IPS-15b (cell line): Measurements from ENCODE around the gene AOAH.

Experiments used
- H3K27me3 ChIP-seq: one replicate; pipeline ENCODE4 v1.6.1; 2013; ENCODE audit warnings: low read length; ENCODE audit not compliant: control insufficient read depth, insufficient read depth
- H3K36me3 ChIP-seq: one replicate; pipeline ENCODE4 v1.6.1; 2013; ENCODE audit warnings: low read length; ENCODE audit not compliant: control insufficient read depth, insufficient read depth
- H3K4me1 ChIP-seq: one replicate; pipeline ENCODE4 v1.6.1; 2013; ENCODE audit warnings: mild to moderate bottlenecking, low read length; ENCODE audit not compliant: control insufficient read depth, insufficient read depth
- H3K4me3 ChIP-seq: one replicate; pipeline ENCODE4 v1.5.1; 2013; ENCODE audit warnings: low read depth, low read length
- H3K9ac ChIP-seq: one replicate; pipeline ENCODE4 v1.6.1; 2013; ENCODE audit warnings: low read depth, mild to moderate bottlenecking, low read length
- H3K9me3 ChIP-seq: one replicate; pipeline ENCODE4 v1.6.1; 2013; ENCODE audit warnings: mild to moderate bottlenecking, low read length; ENCODE audit not compliant: control insufficient read depth, insufficient read depth

Gene AOAH

DNA sequence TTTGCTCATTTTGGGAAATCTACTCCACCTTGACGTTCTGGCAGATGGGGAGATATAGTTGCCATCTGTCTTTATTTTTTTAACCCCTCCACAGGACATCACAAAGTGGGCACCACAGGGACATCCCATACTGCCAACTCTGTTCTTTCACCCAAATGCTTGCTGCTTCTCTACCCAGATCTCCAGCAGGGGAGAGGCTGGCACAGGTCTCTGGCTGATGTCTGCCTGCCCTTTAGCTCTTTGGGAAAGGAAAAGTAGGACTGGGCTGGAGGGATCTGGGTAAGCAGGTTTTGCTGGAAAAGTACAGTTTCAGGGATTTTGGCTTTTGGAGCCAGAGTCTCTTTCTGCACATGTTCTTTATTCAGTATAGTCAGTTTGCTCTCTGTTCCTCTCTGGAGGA lies 178.0 kb downstream of the AOAH start:
- no peaks in the 10 kb centered on the region for H3K4me1 ChIP-seq
- no peaks in the 10 kb centered on the region for H3K27me3 ChIP-seq
- no peak overlapping the region for H3K4me3 ChIP-seq
- H3K9me3 ChIP-seq = no peaks in the 10 kb centered on the region
- H3K36me3 ChIP-seq = no peaks in the 10 kb centered on the region
- H3K9ac ChIP-seq = no peak overlapping the region

DNA sequence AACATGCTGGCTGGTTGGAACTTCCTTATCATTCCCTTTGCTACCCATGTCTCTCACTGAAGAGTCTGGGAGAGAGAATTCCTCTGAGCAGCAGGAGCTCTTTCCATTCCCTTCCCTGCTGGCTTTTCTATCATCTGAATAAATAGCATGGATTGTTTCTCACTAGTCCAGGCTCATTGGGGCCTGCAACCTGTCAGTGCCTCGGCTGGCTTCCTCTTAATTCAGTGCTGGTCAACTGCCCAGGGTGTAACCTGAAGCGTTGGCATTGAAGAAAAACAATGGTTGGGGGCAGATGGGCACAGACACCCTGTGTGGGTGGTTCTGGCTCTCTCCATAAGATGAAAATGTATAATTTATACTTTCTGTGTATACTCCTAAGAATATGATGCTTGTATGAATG lies 179.0 kb downstream of the AOAH start:
- no peaks in the 10 kb centered on the region for H3K36me3 ChIP-seq
- H3K4me3 ChIP-seq = no peak overlapping the region
- no peaks in the 10 kb centered on the region for H3K27me3 ChIP-seq
- no peaks in the 10 kb centered on the region for H3K9me3 ChIP-seq
- no peak overlapping the region for H3K9ac ChIP-seq
- no peaks in the 10 kb centered on the region for H3K4me1 ChIP-seq

DNA sequence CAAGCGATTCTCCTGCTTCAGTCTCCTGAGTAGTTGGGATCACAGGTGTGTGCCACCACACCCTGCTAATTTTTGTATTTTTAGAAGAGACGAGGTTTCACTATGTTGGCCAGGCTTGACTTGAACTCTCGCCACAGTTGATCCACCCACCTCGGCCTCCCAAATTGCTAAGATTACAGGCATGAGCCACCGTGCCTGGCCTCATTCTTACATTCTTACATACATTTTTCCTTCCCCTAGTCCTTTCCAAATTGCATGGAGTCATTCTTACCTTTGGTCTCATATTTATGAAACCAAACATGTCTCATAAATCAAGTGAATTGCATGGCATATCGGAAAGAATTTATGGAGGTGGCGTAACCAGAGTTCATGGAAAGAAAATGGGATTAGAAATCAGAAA lies 186.2 kb downstream of the AOAH start:
- Histone ChIP-seq H3K9me3 (no peaks in the 10 kb centered on the region), H3K4me1 (no peaks in the 10 kb centered on the region), H3K9ac (no peak overlapping the region), H3K4me3 (no peak overlapping the region), H3K27me3 (no peaks in the 10 kb centered on the region), H3K36me3 (no peaks in the 10 kb centered on the region)

DNA sequence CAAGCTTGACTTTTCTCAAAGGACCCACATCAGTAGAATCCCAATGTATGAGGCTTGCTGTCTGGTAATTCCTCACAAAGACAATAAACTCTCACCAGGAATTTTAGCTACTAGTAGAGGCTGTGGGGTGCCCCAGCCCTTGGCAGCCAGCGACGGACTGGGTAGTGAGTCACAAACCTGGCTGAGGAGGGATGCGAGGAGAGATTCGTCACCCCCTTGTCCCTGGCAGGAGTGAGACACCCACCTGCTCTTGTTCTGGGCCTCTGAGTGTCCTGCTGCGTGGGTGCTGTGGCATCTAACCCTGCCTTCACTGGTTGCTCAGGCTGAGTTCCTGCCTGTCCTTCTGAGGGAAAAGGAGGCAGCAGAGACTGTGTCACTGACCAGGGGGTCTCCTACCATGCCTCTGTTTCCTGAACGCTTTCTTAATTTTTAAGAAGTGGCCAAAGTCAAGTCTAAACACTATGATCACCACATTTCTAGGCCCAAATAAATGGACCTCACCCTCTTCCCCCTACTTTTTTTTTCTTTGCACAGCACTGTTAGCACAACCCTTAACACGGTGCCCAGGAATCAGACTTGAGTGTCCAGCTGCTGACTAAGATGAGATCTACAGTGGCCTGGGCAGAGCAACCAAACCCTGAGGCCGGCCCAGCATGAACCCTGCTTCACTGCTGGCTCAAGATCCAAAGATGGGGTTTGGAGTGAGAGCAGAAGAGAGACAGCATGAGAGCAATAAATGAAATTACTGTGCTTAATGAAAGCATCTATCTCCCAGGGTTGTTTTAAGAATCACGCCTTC lies 188.2 kb downstream of the AOAH start:
- Histone ChIP-seq H3K36me3 (no peaks in the 10 kb centered on the region), H3K4me3 (no peak overlapping the region), H3K9me3 (no peaks in the 10 kb centered on the region), H3K9ac (no peak overlapping the region), H3K27me3 (no peaks in the 10 kb centered on the region), H3K4me1 (no peaks in the 10 kb centered on the region)

- no peaks in the 10 kb centered on the region for H3K36me3 ChIP-seq
- no peaks in the 10 kb centered on the region for H3K9me3 ChIP-seq
- H3K9ac ChIP-seq = no peak overlapping the region
- no peak overlapping the region for H3K4me3 ChIP-seq
- no peaks in the 10 kb centered on the region for H3K4me1 ChIP-seq
- H3K27me3 ChIP-seq = no peaks in the 10 kb centered on the region
These were observed 190.6 kb downstream of the AOAH start for GRCh38 chr7:36533717-36534116.

GRCh38 chr7:36532981-36533499 lies 191.3 kb downstream of the AOAH start:
- Histone ChIP-seq H3K9me3 (no peaks in the 10 kb centered on the region), H3K27me3 (no peaks in the 10 kb centered on the region), H3K4me1 (no peaks in the 10 kb centered on the region), H3K36me3 (no peaks in the 10 kb centered on the region), H3K9ac (no peak overlapping the region), H3K4me3 (no peak overlapping the region)

GRCh38 chr7:36531951-36532350 lies 192.3 kb downstream of the AOAH start:
- H3K4me3 ChIP-seq = no peak overlapping the region
- no peaks in the 10 kb centered on the region for H3K27me3 ChIP-seq
- no peaks in the 10 kb centered on the region for H3K4me1 ChIP-seq
- no peaks in the 10 kb centered on the region for H3K9me3 ChIP-seq
- H3K9ac ChIP-seq = no peak overlapping the region
- H3K36me3 ChIP-seq = no peaks in the 10 kb centered on the region

DNA sequence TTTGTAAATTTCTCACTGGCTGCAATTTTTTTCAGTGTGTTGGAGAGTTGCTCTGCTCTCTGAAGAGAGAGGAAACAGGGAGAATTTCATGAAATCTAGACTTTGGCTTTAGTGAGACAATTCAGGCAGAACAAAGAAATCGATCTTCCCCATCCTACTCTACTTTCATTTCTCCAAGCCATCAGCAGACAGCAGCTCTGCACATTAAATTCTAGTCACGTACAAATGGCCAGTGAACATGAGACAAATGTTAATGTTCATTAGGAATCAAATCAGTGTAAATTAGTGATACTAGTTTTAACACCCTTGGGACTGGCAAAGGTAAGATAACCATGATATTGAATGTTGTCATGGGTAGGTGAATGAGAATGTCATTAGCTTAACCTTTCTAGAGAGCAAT lies 193.8 kb downstream of the AOAH start:
- Histone ChIP-seq H3K27me3 (no peaks in the 10 kb centered on the region), H3K4me3 (no peak overlapping the region), H3K9ac (no peak overlapping the region), H3K36me3 (no peaks in the 10 kb centered on the region), H3K4me1 (no peaks in the 10 kb centered on the region), H3K9me3 (no peaks in the 10 kb centered on the region)

DNA sequence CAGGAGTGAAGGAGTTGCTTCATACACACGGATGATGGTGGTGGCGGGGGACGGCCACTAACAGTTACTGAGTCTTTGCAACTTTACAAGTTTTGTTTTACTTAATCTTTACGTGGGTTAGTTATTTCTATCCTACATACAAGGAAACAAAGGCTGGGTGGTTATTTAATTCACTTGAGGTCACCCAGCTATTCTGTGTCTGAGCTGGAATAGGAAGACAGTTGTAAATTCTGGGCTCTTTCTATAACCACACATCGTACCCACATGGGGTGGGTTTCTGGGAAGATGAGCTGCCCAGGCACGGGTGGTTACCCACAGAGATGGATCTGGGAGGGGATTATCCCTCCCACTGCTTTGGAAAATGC lies 196.8 kb downstream of the AOAH start:
- no peaks in the 10 kb centered on the region for H3K4me1 ChIP-seq
- H3K27me3 ChIP-seq = no peaks in the 10 kb centered on the region
- no peak overlapping the region for H3K4me3 ChIP-seq
- H3K9ac ChIP-seq = no peak overlapping the region
- no peaks in the 10 kb centered on the region for H3K36me3 ChIP-seq
- no peaks in the 10 kb centered on the region for H3K9me3 ChIP-seq

DNA sequence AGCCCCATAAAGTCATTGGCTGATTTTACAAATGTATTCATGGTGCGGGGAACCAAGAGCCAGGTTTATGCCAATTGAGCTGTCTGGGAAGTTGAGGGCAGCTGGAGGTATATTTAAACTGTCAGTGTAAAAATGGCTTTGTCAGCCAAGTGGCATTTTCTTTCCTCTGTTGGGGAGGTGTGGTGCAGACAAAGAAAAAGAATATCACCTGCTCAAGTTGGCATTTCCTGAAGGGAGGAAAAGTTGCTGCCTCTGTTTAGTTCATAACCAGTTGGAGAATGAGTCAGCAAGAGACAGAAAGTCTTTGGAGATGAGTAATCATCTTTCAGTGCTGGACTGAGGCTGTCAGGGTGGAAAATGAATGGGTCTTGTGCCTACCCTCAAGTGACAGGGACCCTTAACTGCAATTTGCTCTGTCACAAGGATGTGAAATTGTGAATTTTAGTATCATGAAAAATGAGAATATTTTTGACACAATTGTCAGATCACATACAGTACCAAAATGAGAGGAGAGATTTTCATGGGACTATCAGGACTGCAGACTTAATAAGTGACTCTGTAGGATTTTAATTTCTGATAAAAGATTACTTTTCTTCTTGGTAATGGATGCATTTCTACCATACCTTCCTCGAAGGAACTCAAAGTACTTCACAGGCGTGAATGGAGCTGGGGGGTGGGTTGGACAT lies 197.3 kb downstream of the AOAH start:
- H3K36me3 ChIP-seq = no peaks in the 10 kb centered on the region
- H3K4me1 ChIP-seq = no peaks in the 10 kb centered on the region
- H3K27me3 ChIP-seq = no peaks in the 10 kb centered on the region
- no peak overlapping the region for H3K4me3 ChIP-seq
- H3K9ac ChIP-seq = no peak overlapping the region
- no peaks in the 10 kb centered on the region for H3K9me3 ChIP-seq

DNA sequence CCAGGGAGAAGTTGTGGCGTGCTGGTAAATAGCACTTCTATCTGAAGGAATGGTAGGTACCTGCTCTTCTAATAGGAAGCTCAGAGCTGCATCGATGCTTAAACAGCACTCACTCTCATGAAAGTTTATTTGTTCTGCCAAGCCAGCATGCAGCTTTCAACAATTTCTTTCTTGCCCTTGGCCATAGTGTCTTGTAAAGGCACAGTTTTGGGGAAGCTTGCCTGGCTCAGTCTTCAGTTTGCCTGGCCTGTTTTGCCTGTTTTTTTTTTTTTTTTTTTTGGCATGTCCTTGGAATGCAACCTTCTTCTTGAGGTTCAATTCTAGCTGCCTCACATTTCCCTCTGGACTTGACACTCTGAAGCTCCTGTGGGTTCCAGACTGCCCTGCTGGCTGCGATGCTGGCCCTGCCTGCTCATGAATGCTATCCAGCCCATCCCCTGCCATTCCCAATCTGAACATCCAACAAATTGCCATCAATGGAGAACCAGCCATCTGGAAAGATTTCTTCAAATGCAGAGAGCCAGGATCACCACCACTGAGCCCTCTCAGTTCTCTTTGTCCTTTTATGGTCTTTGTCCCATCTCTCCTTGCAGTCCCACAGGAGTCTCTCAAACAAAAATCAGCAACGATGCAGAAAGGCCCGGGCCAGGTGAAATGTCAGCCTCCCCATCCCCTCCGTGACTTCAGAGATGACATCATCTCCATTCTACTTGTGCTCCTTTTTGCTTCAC lies 200.8 kb downstream of the AOAH start:
- H3K9me3 ChIP-seq = no peaks in the 10 kb centered on the region
- H3K9ac ChIP-seq = no peak overlapping the region
- no peak overlapping the region for H3K4me3 ChIP-seq
- no peaks in the 10 kb centered on the region for H3K27me3 ChIP-seq
- no peaks in the 10 kb centered on the region for H3K4me1 ChIP-seq
- no peaks in the 10 kb centered on the region for H3K36me3 ChIP-seq
